ENCODE data around the gene NET1.
A peak's percentile ranks its signal among the peaks of the same experiment; 100 is the strongest.

NET1 gene

GRCh38 chr10:5434017-5434753 is 21.8 kb downstream of the NET1 start:
- TF ChIP-seq, protein P1, sequence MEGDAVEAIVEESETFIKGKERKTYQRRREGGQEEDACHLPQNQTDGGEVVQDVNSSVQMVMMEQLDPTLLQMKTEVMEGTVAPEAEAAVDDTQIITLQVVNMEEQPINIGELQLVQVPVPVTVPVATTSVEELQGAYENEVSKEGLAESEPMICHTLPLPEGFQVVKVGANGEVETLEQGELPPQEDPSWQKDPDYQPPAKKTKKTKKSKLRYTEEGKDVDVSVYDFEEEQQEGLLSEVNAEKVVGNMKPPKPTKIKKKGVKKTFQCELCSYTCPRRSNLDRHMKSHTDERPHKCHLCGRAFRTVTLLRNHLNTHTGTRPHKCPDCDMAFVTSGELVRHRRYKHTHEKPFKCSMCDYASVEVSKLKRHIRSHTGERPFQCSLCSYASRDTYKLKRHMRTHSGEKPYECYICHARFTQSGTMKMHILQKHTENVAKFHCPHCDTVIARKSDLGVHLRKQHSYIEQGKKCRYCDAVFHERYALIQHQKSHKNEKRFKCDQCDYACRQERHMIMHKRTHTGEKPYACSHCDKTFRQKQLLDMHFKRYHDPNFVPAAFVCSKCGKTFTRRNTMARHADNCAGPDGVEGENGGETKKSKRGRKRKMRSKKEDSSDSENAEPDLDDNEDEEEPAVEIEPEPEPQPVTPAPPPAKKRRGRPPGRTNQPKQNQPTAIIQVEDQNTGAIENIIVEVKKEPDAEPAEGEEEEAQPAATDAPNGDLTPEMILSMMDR (IDR thresholded peaks at IDR 0.05; ENCODE audit: low read depth, low read length), result peak; percentile 72
- no peaks in the 10 kb centered on the region for H3K9me3 ChIP-seq
- 0 out of 2 replicates have a peak, but pooled peaks cover 2% of the 10 kb centered on the region for H3K4me1 ChIP-seq
- DNase-seq, result no peak
- no peak overlapping the region for H3K4me3 ChIP-seq (ENCODE audit: low read depth, low read length)
- H3K27me3 ChIP-seq, result no peaks in the 10 kb centered on the region
- H3K36me3 ChIP-seq, result peaks cover 13% of the 10 kb centered on the region

DNA sequence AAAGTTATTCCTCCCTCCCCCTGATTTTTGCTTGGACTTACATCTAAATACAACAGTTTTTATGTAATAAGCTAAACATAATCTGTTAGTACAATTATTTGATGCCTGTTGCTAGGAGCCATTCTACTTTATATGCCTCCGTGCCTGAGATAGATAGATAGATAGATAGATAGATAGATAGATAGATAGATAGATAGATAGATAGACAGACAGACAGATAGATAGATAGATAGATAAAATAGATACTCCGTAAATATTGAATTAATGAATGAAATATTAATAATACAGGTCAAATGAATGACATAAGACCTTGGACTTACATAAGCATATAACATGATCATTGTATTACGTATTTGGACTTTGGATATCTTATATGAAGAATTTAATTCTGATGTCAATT is 23.0 kb downstream of the NET1 start:
- no peak overlapping the region for H3K4me3 ChIP-seq (ENCODE audit: low read depth, low read length)
- TF ChIP-seq, protein P1 (IDR thresholded peaks at IDR 0.05; ENCODE audit: low read depth, low read length), result no peak
- H3K4me1 ChIP-seq, result 0 out of 2 replicates have a peak, but pooled peaks cover 2% of the 10 kb centered on the region
- no peaks in the 10 kb centered on the region for H3K9me3 ChIP-seq
- H3K27me3 ChIP-seq, result no peaks in the 10 kb centered on the region
- no peak for DNase-seq
- H3K36me3 ChIP-seq, result peaks cover 12% of the 10 kb centered on the region

GRCh38 chr10:5440206-5440605 is 27.8 kb downstream of the NET1 start:
- TF ChIP-seq, protein P1 (IDR thresholded peaks at IDR 0.05; ENCODE audit: low read depth, low read length), result no peak
- H3K9me3 ChIP-seq, result no peaks in the 10 kb centered on the region
- DNase-seq, result no peak
- no peaks in the 10 kb centered on the region for H3K4me1 ChIP-seq
- H3K36me3 ChIP-seq, result peaks cover 6% of the 10 kb centered on the region
- H3K27me3 ChIP-seq, result no peaks in the 10 kb centered on the region
- no peak overlapping the region for H3K4me3 ChIP-seq (ENCODE audit: low read depth, low read length)

- Histone ChIP-seq H3K27me3 (no peaks in the 10 kb centered on the region; the same call in 1 of the 2 replicates), H3K9me3 (no peaks in the 10 kb centered on the region), H3K36me3 (peaks cover 6% of the 10 kb centered on the region), H3K4me3 (ENCODE audit: low read depth, low read length) (no peak overlapping the region), H3K4me1 (peaks cover 1% of the 10 kb centered on the region; the same call in 1 of the 2 replicates)
- TF ChIP-seq, protein P1 (IDR thresholded peaks at IDR 0.05; ENCODE audit: low read depth, low read length), result no peak
- DNase-seq, result no peak
These were observed 28.7 kb downstream of the NET1 start for GRCh38 chr10:5441106-5441505.

DNA sequence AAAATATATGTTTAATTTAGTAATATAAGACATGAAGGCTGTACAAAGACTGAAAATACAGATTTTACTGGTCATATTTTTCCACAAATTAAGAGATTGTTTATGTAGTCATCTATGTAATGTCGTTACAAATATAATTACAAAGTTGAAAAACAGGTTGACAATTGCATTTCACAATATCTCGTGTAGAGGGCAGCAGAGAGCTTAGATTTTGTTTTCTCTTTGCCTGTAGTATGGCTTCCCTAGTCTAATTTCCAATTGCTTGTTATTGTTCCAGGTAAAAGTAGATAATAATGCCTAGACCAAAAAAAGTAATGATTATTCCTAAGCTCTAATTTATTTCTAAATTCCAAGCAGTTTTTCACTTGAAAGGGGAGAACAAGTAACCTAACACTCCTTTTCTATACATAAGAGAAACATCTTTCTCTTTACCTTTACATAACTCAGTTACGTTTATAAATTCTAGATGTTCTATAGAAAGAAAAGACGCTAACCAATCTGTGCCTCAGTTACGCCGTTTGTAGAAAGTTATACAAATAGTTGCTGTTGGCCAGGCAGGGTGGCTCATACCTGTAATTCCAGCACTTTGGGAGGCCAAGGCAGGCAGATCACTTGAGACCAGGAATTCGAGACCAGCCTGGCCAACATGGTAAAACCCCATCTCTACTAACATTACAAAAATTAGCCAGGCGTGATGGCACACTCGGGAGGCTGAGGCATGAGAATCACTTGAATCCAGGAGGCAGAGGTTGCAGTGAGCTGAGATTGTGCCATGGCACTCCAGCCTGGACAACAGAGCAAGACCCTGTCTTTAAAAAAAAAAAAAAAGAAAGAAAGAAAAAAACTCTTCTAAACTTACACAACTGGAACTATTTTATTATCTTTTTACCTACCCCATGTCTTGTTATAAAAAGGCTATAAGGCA is 30.0 kb downstream of the NET1 start:
- peak; percentile 16 for DNase-seq
- Histone ChIP-seq H3K36me3 (peaks cover 6% of the 10 kb centered on the region), H3K4me3 (ENCODE audit: low read depth, low read length) (no peak overlapping the region), H3K9me3 (no peaks in the 10 kb centered on the region), H3K4me1 (peaks cover 7% of the 10 kb centered on the region), H3K27me3 (no peaks in the 10 kb centered on the region; the same call in 1 of the 2 replicates)
- TF ChIP-seq, protein P1 (IDR thresholded peaks at IDR 0.05; ENCODE audit: low read depth, low read length), result peak; percentile 67

Data from BE2C (cell line).